Epithelial cell of esophagus (primary cell): ENCODE data around the gene PLCD3.
A peak's percentile ranks its signal among the peaks of the same experiment; 100 is the strongest.

Experiments
- DNase-seq: peaks from one replicate; pipeline ENCODE4 v3.0.0; 2010; ENCODE audit warnings: low read depth
- H3K4me3 ChIP-seq: 2 replicates; pipeline ENCODE4 v1.5.1; 2011; ENCODE audit warnings: mild to moderate bottlenecking, low read length, control low read depth
- TF ChIP-seq, protein P1 (sequence below): IDR thresholded peaks from 2 replicates; pipeline ENCODE4 v1.5.1; 2011; ENCODE audit warnings: low read depth, mild to moderate bottlenecking, low read length, control low read depth, inconsistent platforms; ENCODE audit not compliant: insufficient read depth; ENCODE audit errors: missing control alignments

Gene PLCD3

DNA sequence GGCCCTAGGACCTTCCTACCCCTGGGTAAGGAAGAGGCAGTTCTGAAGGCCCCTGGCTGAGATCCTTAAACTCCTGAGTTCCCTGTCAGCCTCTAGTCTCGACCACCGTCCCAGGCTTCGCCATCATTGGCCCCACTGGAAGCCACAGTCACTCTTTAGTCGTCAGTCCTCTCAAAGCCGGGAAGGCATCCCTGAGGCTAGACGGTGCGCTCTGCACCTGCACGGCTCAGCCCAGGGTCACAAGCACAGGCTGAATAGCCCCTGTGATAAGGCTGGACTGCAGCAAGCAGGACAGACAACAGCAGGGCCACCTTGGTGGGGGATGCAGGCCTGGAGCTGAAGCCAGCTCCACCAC, 12.7 kb upstream of the PLCD3 start:
- TF ChIP-seq, protein P1, sequence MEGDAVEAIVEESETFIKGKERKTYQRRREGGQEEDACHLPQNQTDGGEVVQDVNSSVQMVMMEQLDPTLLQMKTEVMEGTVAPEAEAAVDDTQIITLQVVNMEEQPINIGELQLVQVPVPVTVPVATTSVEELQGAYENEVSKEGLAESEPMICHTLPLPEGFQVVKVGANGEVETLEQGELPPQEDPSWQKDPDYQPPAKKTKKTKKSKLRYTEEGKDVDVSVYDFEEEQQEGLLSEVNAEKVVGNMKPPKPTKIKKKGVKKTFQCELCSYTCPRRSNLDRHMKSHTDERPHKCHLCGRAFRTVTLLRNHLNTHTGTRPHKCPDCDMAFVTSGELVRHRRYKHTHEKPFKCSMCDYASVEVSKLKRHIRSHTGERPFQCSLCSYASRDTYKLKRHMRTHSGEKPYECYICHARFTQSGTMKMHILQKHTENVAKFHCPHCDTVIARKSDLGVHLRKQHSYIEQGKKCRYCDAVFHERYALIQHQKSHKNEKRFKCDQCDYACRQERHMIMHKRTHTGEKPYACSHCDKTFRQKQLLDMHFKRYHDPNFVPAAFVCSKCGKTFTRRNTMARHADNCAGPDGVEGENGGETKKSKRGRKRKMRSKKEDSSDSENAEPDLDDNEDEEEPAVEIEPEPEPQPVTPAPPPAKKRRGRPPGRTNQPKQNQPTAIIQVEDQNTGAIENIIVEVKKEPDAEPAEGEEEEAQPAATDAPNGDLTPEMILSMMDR, result no peak
- H3K4me3 ChIP-seq, result no peak overlapping the region
- no peak for DNase-seq

DNA sequence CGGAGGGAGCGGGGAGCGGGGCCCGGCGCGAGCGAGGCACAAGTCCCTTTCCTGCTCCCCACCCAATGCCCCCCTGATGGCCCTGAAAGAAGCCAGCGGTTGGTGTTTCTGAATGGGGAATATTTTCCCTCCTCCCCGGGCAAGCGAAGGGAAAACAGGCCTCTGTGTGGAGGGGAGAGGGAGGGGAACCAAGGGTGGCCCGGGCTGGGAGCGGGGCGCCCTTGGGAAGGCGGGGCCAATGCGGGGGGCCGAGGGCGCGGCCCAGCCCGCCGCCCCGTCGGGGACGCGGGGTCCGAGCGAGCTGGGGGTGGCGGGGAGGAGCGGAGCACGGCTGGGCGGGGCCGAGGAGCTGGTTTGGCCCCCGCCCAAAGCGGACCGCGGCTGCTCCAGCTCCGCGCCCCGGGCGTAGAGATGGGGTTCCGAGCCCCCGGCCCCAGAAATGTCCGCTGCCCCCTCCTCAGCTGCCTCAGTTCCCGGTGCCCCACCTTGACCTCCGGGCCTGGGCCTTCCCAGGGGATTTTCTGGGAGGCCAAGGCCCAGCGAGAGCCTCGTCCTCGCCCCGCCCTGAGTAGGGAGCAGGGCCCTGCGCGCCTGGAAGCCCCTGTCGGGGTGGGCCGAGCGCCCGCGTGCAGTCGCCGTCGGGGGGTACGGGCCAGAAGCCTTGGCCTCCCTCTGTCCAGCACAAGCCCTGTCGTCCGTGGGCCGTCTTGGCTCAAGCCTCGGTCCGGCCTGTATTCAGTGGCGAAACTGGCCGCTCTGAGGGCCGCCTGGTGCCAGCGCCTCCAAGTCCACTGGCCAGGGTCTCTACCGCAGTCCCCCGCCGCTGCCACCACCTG, 12.1 kb upstream of the PLCD3 start:
- no peak for DNase-seq
- TF ChIP-seq, protein P1, result no peak
- H3K4me3 ChIP-seq, result peak overlapping the region; percentile 37

DNA sequence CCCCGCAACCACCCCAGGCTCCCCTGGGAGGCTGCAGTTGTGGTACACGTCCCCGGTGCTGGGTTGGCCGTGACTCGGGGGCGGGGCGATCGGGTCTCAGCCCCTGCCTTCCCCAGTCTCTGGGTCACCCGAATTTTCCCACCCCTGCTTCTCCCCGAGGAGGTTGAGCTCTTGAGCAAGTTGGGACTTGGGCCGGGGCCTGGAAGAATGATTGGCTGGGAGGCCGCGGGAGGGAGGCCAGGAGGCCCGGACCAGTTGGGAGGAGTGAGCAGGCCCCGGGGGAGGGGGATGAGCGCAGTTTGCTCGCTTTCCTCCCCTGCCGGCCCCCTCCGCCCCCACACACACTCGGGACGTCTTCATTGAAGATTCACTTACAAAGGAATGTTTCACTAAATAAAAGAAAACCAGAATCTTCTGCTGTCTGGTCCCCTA, 11.5 kb upstream of the PLCD3 start:
- peak; percentile 77 for DNase-seq
- H3K4me3 ChIP-seq, result peak overlapping the region; percentile 37
- TF ChIP-seq, protein P1, result no peak

DNA sequence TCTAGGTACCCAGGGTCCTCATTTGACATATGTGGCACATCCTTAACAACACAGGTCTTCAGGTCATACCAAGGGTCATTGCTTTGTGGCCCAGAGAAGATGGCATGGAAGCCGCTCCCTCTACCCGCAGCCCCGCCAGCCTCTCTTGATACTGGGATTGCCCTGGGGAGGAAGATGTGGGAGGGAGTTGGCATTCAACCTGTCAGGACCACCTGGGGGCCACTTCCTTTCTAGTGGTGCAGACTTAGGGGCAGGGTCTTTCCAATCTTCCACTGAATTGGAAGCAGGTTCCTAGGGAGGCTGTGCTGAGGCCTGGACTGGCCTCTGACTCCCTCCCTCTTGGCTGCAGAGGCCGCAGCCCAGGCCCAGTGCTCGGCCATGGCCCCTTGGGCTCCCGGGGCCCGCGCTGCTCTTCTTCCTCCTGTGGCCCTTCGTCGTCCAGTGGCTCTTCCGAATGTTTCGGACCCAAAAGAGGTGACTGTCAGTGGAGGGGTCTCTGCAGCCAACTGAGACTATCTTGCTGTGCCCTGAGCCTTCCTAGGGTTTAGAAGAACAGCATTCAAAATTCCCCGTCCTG, 10.9 kb upstream of the PLCD3 start:
- TF ChIP-seq, protein P1, result no peak
- H3K4me3 ChIP-seq, result no peak overlapping the region
- DNase-seq, result no peak

DNA sequence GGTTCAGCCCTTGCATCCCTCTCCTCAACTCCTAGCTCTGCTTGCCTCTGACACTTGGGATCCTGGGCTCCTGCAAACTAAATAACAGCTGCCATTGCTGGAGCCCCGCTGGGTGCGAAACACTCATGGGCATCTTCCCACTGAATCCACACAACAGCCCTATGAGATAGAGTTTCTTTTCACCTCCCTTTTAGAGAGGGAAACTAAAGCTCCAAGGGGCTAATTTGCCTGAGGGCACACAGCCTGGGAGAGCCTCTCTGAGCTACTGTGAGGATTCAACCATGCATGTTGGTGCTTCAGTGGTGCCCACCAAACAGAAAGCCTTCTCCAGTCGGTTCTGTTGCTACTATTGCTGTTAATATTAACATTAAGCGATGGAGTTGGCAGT, 7.2 kb upstream of the PLCD3 start:
- no peak overlapping the region for H3K4me3 ChIP-seq
- DNase-seq, result no peak
- TF ChIP-seq, protein P1, result no peak

DNA sequence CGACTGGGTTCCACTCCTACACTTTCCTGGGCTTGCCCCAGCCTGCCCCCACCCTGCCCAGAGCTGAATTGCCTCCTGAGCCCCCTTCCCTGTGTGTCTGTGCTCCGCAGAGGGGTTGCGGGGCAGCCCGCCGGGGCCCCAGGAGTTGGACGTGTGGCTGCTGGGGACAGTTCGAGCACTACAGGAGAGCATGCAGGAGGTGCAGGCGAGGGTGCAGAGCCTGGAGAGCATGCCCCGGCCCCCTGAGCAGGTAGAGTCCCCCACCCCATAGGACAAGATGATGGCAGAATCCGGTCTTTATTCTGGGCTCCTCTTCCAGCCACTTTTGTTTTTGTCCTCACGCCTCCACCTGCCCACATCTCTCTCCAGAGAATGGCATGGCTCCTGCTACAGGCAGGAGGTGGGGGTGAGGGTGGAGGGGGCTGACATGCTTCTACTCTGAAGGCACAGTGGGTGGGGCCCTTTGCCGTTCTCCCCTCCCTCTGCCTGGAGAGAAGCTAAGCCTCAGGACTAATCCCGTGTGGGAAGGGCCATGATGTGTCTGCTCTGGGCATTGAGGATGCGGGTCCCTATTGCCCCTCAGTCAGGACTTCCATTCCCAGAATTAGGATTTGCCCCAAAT, 6.7 kb upstream of the PLCD3 start:
- TF ChIP-seq, protein P1, result no peak
- no peak overlapping the region for H3K4me3 ChIP-seq
- DNase-seq, result no peak
